PC-3 (cell line): Measurements from ENCODE around the gene FGFR2.

ENCODE experiments used
- CTCF ChIP-seq: fragments of 300-600 bp; sonication (generic); conservative IDR thresholded peaks from 2 replicates; pipeline ENCODE4 v1.5.1; 2017; ENCODE audit warnings: antibody characterized with exemption, low read depth, mild to moderate bottlenecking, low read length
- EZH2 ChIP-seq: fragments of 300-600 bp; sonication (generic); IDR thresholded peaks from one replicate; pipeline ENCODE4 v1.6.1; 2017; ENCODE audit warnings: antibody characterized with exemption, mild to moderate bottlenecking, low read length; ENCODE audit not compliant: unreplicated experiment

GRCh38 chr10:121435099-121435875 is 163.0 kb downstream of the FGFR2 start:
- no peak for TF ChIP-seq EZH2
- TF ChIP-seq CTCF: no peak
